KMS-11 (cell line): ENCODE data around the gene DNAH17.

Source experiments
- H2AFZ ChIP-seq: fragments of 200-600 bp; sonication (generic); 2 replicates; pipeline ENCODE4 v1.6.1; 2016; ENCODE audit warnings: antibody characterized with exemption, mixed run types, low read depth
- H3K27ac ChIP-seq: fragments of 200-600 bp; sonication (generic); 2 replicates; pipeline ENCODE4 v1.6.1; 2016; ENCODE audit warnings: mild to moderate bottlenecking, mixed run types
- H3K27me3 ChIP-seq: fragments of 200-600 bp; sonication (generic); 2 replicates; pipeline ENCODE4 v1.6.1; 2017; ENCODE audit warnings: mild to moderate bottlenecking, low read depth, mixed run types, moderate library complexity; ENCODE audit not compliant: insufficient read depth
- H3K36me3 ChIP-seq: fragments of 200-600 bp; sonication (generic); 2 replicates; pipeline ENCODE4 v1.6.1; 2017; ENCODE audit warnings: mild to moderate bottlenecking, mixed run types; ENCODE audit not compliant: insufficient read depth
- H3K4me1 ChIP-seq: fragments of 200-600 bp; sonication (generic); 2 replicates; pipeline ENCODE4 v1.6.1; 2016; ENCODE audit warnings: mild to moderate bottlenecking, low read depth, mixed run types; ENCODE audit not compliant: poor library complexity, severe bottlenecking
- H3K4me2 ChIP-seq: fragments of 200-600 bp; sonication (generic); 2 replicates; pipeline ENCODE4 v1.7.0; 2016; ENCODE audit warnings: mild to moderate bottlenecking, mixed run types
- H3K4me3 ChIP-seq: fragments of 200-600 bp; sonication (generic); IDR thresholded peaks from 2 replicates; pipeline ENCODE4 v1.6.1; 2017; ENCODE audit warnings: low read depth, low read length, mixed read lengths; ENCODE audit not compliant: insufficient read depth
- H3K79me2 ChIP-seq: fragments of 200-600 bp; sonication (generic); 2 replicates; pipeline ENCODE4 v1.6.1; 2016; ENCODE audit warnings: low read depth, mixed run types; ENCODE audit not compliant: insufficient read depth
- H3K9ac ChIP-seq: fragments of 200-600 bp; sonication (generic); 2 replicates; pipeline ENCODE4 v1.6.1; 2016; ENCODE audit warnings: mild to moderate bottlenecking, mixed run types
- H4K20me1 ChIP-seq: fragments of 200-600 bp; sonication (generic); 2 replicates; pipeline ENCODE4 v1.6.1; 2016; ENCODE audit warnings: mild to moderate bottlenecking, mixed run types; ENCODE audit not compliant: insufficient read depth
- CTCF ChIP-seq: fragments of 200-600 bp; sonication (generic); conservative IDR thresholded peaks from 2 replicates; pipeline ENCODE4 v1.6.1; 2017; ENCODE audit warnings: low read depth, mild to moderate bottlenecking, antibody characterized with exemption, low read length, moderate library complexity, mixed read lengths

The DNAH17 gene

GRCh38 chr17:78392295-78392694, 184.9 kb downstream of the DNAH17 start:
- Histone ChIP-seq H3K9ac (no peak overlapping the region), H3K79me2 (peaks cover 62% of the 10 kb centered on the region), H3K4me1 (no peaks in the 10 kb centered on the region), H3K4me3 (no peak overlapping the region), H2AFZ (no peak overlapping the region), H3K4me2 (no peak overlapping the region), H3K27me3 (no peaks in the 10 kb centered on the region), H4K20me1 (peaks cover 4% of the 10 kb centered on the region; the same call in 1 of the 2 replicates), H3K36me3 (peaks cover 4% of the 10 kb centered on the region; the same call in 1 of the 2 replicates), H3K27ac (no peak overlapping the region)
- no peak for TF ChIP-seq CTCF

- no peak overlapping the region for H3K4me2 ChIP-seq
- no peak overlapping the region for H2AFZ ChIP-seq
- H3K9ac ChIP-seq = no peak overlapping the region
- H3K79me2 ChIP-seq = peaks cover 66% of the 10 kb centered on the region
- H3K27me3 ChIP-seq = no peaks in the 10 kb centered on the region
- no peak for TF ChIP-seq CTCF
- peaks cover 4% of the 10 kb centered on the region for H3K4me1 ChIP-seq
- H3K27ac ChIP-seq = no peak overlapping the region
- peaks cover 4% of the 10 kb centered on the region; the same call in 1 of the 2 replicates for H4K20me1 ChIP-seq
- H3K4me3 ChIP-seq = no peak overlapping the region
- peaks cover 2% of the 10 kb centered on the region; the same call in 1 of the 2 replicates for H3K36me3 ChIP-seq
Observed at GRCh38 chr17:78391843-78392242, 185.4 kb downstream of the DNAH17 start.

- Histone ChIP-seq H3K27ac (no peak overlapping the region), H3K4me3 (no peak overlapping the region), H3K4me2 (no peak overlapping the region), H3K36me3 (no peaks in the 10 kb centered on the region; the same call in 1 of the 2 replicates), H2AFZ (no peak overlapping the region), H3K4me1 (peaks cover 12% of the 10 kb centered on the region), H4K20me1 (peaks cover 11% of the 10 kb centered on the region), H3K79me2 (peaks cover 73% of the 10 kb centered on the region), H3K27me3 (no peaks in the 10 kb centered on the region), H3K9ac (no peak overlapping the region)
- TF ChIP-seq CTCF = no peak
Observed at GRCh38 chr17:78391051-78391431, 186.2 kb downstream of the DNAH17 start.

- Histone ChIP-seq H3K9ac (no peak overlapping the region), H3K27ac (no peak overlapping the region), H3K4me2 (no peak overlapping the region), H3K4me1 (peaks cover 18% of the 10 kb centered on the region), H3K79me2 (peaks cover 73% of the 10 kb centered on the region), H3K36me3 (no peaks in the 10 kb centered on the region), H4K20me1 (peaks cover 16% of the 10 kb centered on the region), H3K4me3 (no peak overlapping the region), H3K27me3 (no peaks in the 10 kb centered on the region), H2AFZ (no peak overlapping the region)
- no peak for TF ChIP-seq CTCF
Observed at GRCh38 chr17:78390241-78391050, 186.8 kb downstream of the DNAH17 start.
